GM10266 (cell line): ENCODE data around the gene EMX2.
A peak's percentile ranks its signal among the peaks of the same experiment; 100 is the strongest.

Experiments
- DNase-seq: peaks from one replicate; pipeline ENCODE4 v3.0.0; 2012; ENCODE audit errors: extremely low spot score
- TF ChIP-seq, protein P1 (sequence below): IDR thresholded peaks from 2 replicates; pipeline ENCODE4 v1.5.1; 2012; ENCODE audit warnings: mild to moderate bottlenecking, low read depth; ENCODE audit not compliant: control insufficient read depth, insufficient read depth; ENCODE audit errors: missing control alignments

Gene EMX2

DNA sequence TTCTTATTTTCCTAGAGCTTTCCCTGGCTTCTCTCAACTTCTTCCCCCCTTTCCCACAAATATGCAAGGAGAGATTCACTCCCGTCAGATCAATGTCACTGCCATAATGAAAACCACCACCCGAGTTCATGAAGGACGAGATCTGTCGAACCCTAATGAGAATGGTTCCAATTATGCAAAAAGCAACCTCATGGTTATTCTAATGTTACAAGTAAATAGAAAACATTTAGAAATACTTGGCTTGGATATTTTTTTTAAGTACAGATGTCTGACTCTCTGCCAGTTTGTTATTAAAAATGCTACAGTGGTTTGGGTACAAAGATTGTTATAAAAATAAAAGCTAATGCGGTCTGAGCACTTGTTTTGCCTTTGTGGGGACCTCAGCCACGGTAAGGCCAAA lies 25.9 kb upstream of the EMX2 start:
- TF ChIP-seq, protein P1, sequence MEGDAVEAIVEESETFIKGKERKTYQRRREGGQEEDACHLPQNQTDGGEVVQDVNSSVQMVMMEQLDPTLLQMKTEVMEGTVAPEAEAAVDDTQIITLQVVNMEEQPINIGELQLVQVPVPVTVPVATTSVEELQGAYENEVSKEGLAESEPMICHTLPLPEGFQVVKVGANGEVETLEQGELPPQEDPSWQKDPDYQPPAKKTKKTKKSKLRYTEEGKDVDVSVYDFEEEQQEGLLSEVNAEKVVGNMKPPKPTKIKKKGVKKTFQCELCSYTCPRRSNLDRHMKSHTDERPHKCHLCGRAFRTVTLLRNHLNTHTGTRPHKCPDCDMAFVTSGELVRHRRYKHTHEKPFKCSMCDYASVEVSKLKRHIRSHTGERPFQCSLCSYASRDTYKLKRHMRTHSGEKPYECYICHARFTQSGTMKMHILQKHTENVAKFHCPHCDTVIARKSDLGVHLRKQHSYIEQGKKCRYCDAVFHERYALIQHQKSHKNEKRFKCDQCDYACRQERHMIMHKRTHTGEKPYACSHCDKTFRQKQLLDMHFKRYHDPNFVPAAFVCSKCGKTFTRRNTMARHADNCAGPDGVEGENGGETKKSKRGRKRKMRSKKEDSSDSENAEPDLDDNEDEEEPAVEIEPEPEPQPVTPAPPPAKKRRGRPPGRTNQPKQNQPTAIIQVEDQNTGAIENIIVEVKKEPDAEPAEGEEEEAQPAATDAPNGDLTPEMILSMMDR, result no peak
- no peak for DNase-seq

DNA sequence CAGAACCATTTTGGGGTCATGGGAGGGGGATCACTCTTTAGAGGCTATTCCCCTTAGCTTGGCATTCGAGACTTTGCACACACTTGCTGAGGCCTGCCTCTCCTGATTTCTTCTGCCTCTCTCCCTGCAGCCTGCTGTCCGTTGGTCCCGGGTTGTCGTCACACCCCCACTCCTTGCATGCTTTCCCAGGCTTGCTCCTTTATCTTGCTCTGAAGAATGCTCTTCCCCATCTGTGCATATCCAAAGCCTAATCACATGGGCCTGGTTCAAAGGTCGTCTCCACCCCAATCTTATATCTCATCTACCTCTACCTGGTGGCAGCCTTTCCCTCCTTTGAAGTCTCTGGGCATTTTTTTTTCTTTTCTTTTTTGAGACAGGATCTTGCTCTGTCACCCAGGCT lies 24.3 kb upstream of the EMX2 start:
- TF ChIP-seq, protein P1, result no peak
- no peak for DNase-seq

DNA sequence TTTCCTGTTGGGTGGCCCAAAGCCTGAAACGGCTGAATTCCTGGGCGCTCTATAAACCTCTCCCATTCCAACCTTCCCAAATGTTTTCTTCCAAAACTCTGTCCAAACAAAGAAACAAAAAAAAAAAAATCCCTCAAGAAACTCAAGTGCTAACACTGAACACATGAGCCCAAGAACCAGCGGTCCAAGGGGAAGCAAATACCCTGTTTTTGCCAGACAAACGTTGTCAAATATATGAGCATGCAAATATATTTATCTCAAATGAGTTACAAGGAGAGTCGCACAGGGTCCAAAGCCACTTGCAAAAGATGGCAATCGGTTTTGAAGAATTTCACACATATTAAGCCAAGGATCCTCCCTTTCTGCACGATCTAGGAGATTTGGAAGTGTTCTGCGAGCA lies 23.3 kb upstream of the EMX2 start:
- DNase-seq, result no peak
- TF ChIP-seq, protein P1, result no peak

DNA sequence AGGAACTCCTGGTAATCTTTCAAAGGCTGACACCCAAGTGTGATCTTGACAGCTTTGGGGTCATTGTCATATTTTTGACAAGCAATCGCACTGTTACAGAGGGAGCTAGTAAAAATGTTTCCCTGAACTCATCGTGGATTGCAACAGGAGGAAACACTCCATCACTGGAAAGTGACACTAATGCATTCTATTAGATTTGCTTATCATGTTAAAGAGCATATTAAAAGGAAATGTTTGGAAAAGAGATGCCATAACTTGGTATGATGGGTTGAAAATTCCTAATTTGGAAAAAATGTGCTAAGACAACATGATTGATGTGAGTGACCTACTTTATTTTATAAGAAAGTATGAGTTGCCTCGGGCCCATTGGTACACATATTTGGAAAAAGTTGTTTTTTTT lies 22.7 kb upstream of the EMX2 start:
- TF ChIP-seq, protein P1, result no peak
- no peak for DNase-seq

DNA sequence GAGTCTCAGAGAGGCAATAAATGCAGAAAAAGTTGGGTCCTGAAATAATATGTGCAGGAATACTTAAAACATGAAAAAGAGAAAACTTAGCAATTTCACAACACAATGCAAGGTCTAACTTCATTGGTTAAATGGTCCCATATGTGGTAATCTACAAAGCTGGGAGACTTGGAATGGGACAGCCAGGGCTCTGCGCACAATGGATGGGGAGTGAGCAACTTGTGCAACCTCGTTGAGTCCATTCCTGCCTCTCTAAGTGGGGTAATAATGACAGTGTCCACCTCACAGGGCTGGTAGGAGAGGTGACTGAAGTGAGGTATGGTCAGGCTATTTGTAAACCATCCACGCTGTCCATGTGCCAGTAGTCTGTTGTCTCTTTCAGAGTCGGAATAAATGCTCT lies 11.8 kb upstream of the EMX2 start:
- DNase-seq, result no peak

DNA sequence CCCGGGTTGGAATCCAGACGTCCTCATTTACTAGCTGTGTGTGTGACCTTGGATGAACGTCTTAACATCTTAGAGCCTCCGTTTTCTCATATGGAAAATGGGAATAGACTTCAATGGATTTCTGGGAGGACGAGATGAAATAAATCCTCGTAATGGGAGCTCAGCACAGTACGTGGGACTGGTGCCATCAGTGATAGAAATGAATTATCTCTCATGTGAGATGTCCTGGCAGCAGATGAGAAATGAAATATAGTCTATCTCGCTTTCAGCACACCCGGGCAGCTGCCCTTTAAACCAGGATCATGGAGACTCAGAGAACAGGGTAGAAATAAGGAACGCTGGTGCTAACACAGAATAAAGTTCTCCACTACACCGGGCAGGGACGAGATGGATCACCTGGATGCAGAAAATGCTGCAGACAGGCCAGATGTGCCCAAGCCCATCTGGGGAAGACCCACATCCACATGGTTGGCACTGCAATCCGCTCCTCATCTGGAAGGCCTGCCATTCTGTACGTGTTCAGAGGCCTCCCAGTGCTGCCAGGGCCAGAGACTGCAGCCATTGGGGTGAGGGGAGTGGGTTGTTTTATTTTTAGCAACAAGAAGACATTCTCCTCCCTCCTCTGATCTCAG lies 11.1 kb upstream of the EMX2 start:
- DNase-seq, result no peak
- TF ChIP-seq, protein P1, result no peak

More for the DNA sequence above, 11.8 kb upstream of the EMX2 start:
- TF ChIP-seq, protein P1, result no peak

DNA sequence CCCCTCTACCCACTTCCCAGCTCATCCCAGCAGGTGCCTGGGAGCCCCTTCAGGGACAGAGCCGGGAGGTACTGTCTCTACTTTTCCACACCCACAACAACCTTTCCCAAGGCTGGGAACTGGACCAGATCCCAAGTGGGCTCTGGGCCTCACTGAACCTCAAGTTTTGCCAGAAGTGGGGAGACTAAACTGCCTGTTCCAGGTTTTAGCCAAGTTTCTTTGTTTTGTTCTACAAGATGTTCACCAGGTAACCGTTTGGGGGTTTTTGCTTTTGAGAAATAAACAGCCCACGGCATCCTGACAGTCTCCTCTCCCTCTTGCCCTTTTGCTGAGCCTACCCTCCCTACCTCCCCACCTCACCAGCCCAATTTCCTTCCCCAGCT lies 10.6 kb upstream of the EMX2 start:
- TF ChIP-seq, protein P1, result no peak
- DNase-seq, result peak; percentile 24
